ENCODE results near the gene C10orf105. TPM values are rescaled to one million over a fixed set of nuclear protein-coding genes. Genes with fewer than 3 reads are reported as not detected.

C10orf105 gene
- total RNA-seq, 2 experiments from 2014 or later, result 0.24 to 0.41 TPM

DNA sequence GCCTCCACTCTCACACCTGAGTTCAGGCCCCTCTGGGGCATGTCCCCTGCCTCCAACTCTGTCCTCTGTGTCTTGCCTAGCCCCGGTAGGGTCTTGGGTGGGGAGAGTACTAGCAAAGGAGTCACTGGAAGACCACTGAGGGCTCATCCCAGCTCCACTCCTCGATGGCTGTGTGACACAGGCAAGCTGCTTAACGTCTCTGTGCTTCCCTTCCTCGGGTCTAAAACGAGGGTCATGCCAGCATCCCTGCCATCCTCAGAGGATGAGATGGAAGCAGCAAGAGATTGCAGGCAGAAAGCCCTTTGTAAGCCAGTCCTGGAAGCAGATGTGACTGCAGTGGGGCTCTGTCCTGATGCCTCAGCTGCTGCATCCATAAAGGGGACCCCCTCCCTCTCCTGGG lies 15.2 kb upstream of the C10orf105 start:
- H3K27ac Mint-ChIP-seq, result peak overlapping the region; percentile 94
- H3K4me1 Mint-ChIP-seq, result peaks cover 92% of the 10 kb centered on the region
- peaks cover 11% of the 10 kb centered on the region for H3K36me3 Mint-ChIP-seq
- H3K9me3 Mint-ChIP-seq, result no peaks in the 10 kb centered on the region
- DNase-seq, result no peak
- peak overlapping the region; percentile 64 for H3K4me3 Mint-ChIP-seq
- H3K27me3 Mint-ChIP-seq, result no peaks in the 10 kb centered on the region

GRCh38 chr10:71731791-71732190 lies 12.2 kb upstream of the C10orf105 start:
- Mint-ChIP-seq H3K36me3 (peaks cover 10% of the 10 kb centered on the region), H3K27ac (peak overlapping the region; percentile 98), H3K4me3 (no peak overlapping the region), H3K4me1 (peaks cover 94% of the 10 kb centered on the region), H3K27me3 (no peaks in the 10 kb centered on the region), H3K9me3 (no peaks in the 10 kb centered on the region)
- peak; percentile 48 for DNase-seq

- Mint-ChIP-seq H3K9me3 (no peaks in the 10 kb centered on the region), H3K4me3 (peak overlapping the region; percentile 9), H3K27ac (peak overlapping the region; percentile 98), H3K36me3 (peaks cover 8% of the 10 kb centered on the region), H3K4me1 (peaks cover 94% of the 10 kb centered on the region), H3K27me3 (no peaks in the 10 kb centered on the region)
- DNase-seq, result peak; percentile 49
Measured at GRCh38 chr10:71729161-71729636, 9.6 kb upstream of the C10orf105 start.

DNA sequence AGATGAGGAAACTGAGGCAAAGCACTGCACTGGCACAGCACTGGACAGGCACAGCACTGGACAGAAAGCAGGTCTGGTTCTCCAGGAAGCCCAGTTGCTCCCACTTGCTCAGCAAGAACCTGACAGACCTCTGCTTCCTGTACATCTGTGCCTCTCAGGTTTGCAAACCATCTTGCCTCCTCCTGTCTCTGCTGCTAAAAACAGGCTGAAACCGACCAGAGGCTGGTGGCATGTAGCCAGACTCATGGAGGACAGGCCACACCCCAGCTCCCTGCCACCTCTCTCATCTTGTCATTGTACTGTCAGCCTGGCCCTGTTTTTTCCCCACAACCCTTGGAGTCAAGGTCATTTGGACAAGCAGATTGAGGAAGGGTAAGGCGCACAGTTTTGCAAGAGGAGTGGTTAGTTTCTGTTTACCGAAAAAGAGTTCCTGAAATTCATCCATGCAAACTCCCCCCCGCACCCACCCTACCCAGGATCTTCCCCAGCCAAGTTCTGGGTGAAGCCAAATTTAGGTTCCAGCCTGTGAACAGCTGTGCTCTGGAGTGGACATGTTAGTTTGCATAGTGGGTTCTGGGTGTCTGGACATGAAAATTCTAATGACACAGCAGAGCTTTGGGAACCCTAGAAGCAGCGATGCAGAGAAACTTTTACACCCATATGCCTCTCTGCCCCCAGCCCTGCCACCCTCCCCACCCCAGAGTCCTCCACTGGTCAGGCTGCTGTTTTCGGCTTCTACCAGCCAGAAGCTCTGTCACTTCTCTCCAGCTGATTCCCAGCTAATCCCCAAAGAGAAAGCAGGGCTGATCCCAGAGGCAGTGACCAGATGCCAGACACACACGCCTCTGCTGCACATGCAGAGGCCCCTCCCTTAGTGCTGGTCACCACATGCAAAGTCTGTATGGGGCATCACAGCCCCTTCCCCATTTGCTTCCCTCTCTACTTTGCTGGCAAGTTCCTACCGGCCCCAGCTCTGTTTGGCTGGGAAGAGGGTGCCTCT lies 8.5 kb upstream of the C10orf105 start:
- Mint-ChIP-seq H3K27me3 (no peaks in the 10 kb centered on the region), H3K36me3 (peaks cover 3% of the 10 kb centered on the region), H3K9me3 (no peaks in the 10 kb centered on the region), H3K4me3 (peak overlapping the region; percentile 8), H3K4me1 (peaks cover 95% of the 10 kb centered on the region), H3K27ac (peak overlapping the region; percentile 98)
- DNase-seq, result peak; percentile 70

DNA sequence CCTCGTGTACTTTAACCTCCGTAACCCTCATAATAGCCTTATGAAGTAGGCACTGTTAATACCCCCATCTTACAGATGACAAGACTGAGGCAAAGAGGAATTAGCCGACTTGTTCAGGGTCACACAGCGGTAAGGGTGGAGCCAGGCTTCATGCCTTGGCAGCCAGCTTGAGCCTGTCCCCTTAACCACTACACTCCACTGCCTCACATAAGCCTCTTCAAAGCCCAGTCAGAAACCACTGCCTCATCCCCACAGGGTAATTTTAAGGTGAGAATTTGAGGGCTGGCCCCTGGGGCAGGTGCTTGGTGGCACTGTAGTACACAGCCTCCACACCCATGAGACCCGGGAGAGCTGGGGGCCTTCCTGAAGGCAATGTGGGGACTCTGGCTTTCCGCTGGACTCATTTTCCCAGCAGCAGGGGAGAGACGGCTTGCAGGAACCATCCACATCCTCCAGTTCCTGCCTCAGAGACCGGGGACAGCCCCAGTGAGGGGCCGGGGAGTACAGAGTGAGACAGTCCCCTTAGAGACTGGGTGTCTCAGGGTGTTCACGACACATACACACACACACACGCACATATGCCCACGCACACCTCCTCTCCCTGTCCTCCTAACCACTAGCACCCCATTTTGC lies 7.6 kb upstream of the C10orf105 start:
- Mint-ChIP-seq H3K4me1 (peaks cover 92% of the 10 kb centered on the region), H3K27ac (peak overlapping the region; percentile 98), H3K9me3 (no peaks in the 10 kb centered on the region), H3K36me3 (no peaks in the 10 kb centered on the region), H3K27me3 (no peaks in the 10 kb centered on the region), H3K4me3 (peak overlapping the region; percentile 57)
- peak; percentile 76 for DNase-seq

DNA sequence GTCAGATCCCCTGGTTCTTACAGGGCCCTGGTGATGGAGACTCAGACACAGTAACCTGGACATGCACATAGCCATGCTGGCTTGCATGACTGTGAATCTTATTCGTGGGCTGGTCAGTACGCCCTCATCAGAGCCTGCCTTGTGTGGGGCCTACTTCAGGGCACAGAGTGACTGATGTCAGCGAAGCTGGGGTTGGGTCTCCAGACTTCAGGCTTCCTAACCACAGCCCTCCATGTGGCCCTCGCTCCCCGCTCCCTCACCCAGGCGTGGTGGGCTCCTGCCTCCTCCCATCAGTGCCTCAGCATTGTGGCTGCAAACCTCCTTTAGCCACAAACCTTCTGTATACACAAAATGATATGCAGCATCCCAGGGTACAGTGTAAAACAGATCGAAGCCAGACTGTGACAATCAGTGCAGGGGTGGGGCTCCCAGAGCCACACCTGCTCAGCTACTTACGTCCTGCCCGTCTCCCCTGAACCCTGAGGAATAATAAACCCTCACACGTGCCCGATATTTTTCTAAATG lies 7.1 kb upstream of the C10orf105 start:
- peak overlapping the region; percentile 98 for H3K27ac Mint-ChIP-seq
- H3K9me3 Mint-ChIP-seq, result no peaks in the 10 kb centered on the region
- no peaks in the 10 kb centered on the region for H3K27me3 Mint-ChIP-seq
- peak; percentile 58 for DNase-seq
- H3K4me3 Mint-ChIP-seq, result peak overlapping the region; percentile 57
- peaks cover 89% of the 10 kb centered on the region for H3K4me1 Mint-ChIP-seq
- no peaks in the 10 kb centered on the region for H3K36me3 Mint-ChIP-seq

DNA sequence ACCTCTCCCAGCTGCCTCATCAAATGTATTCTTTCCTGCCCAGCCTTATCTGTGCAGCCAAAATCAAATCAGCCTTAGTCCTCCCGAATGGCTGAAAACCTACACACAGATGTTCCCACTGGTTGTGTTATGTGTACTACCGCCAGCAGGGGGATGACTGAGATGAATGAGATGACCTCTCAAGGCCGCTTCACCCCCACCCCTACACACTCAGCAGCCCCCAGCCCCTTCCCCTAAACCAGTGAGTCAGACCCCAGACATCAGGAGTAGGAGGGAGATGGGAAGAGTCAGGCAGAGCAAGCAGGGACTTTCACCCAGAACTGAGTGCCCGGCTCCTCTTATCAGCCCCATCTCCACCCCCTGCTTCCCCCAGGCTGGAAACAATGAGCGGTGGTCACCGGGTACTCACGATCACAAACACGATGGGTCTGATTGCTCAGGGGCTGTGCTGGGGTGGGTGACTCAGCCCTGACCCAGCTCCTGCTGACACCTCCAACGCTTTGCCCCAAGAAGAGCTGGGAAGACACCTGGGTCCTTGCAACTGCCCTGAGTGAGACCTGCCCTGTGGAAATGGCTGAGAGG lies 6.5 kb upstream of the C10orf105 start:
- Mint-ChIP-seq H3K36me3 (no peaks in the 10 kb centered on the region), H3K27me3 (no peaks in the 10 kb centered on the region), H3K4me3 (peak overlapping the region; percentile 57), H3K27ac (peak overlapping the region; percentile 98), H3K9me3 (no peaks in the 10 kb centered on the region), H3K4me1 (peaks cover 85% of the 10 kb centered on the region)
- DNase-seq, result peak; percentile 85

- H3K4me1 Mint-ChIP-seq, result peaks cover 84% of the 10 kb centered on the region
- DNase-seq, result no peak
- no peak overlapping the region for H3K4me3 Mint-ChIP-seq
- H3K36me3 Mint-ChIP-seq, result no peaks in the 10 kb centered on the region
- peak overlapping the region; percentile 98 for H3K27ac Mint-ChIP-seq
- H3K27me3 Mint-ChIP-seq, result no peaks in the 10 kb centered on the region
- no peaks in the 10 kb centered on the region for H3K9me3 Mint-ChIP-seq
Measured at GRCh38 chr10:71725249-71725648, 5.7 kb upstream of the C10orf105 start.

- Mint-ChIP-seq H3K27me3 (no peaks in the 10 kb centered on the region), H3K36me3 (no peaks in the 10 kb centered on the region), H3K9me3 (no peaks in the 10 kb centered on the region), H3K27ac (peak overlapping the region; percentile 98), H3K4me3 (no peak overlapping the region), H3K4me1 (peaks cover 78% of the 10 kb centered on the region)
- no peak for DNase-seq
Measured at GRCh38 chr10:71724539-71724938, 5.0 kb upstream of the C10orf105 start.

DNA sequence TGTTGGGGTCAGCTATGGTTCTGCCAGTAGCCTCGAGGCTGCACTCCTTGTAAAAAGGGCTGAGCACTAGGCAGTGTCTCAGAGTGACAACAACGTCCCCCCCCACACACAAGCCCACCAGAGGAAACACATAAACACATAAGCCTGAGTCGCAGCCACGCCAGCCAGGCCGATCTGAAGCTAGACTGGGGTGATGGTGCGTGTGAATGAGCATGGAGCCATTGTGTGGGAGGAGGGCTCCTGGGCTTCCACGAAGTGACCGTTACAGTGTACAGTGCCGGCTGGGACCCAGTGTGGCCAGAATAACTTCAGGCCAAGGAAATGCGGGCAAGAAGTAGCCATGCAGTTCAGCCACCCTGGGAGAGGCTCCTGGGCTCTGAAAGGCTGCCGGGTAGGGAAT lies 3.7 kb upstream of the C10orf105 start:
- Mint-ChIP-seq H3K4me1 (peaks cover 68% of the 10 kb centered on the region), H3K9me3 (no peaks in the 10 kb centered on the region), H3K4me3 (no peak overlapping the region), H3K27me3 (no peaks in the 10 kb centered on the region), H3K36me3 (no peaks in the 10 kb centered on the region), H3K27ac (no peak overlapping the region)
- DNase-seq, result no peak

GRCh38 chr10:71722849-71723248 lies 3.3 kb upstream of the C10orf105 start:
- H3K27me3 Mint-ChIP-seq, result no peaks in the 10 kb centered on the region
- no peaks in the 10 kb centered on the region for H3K9me3 Mint-ChIP-seq
- peaks cover 64% of the 10 kb centered on the region for H3K4me1 Mint-ChIP-seq
- peak overlapping the region; percentile 30 for H3K27ac Mint-ChIP-seq
- no peak for DNase-seq
- H3K36me3 Mint-ChIP-seq, result no peaks in the 10 kb centered on the region
- H3K4me3 Mint-ChIP-seq, result no peak overlapping the region

DNA sequence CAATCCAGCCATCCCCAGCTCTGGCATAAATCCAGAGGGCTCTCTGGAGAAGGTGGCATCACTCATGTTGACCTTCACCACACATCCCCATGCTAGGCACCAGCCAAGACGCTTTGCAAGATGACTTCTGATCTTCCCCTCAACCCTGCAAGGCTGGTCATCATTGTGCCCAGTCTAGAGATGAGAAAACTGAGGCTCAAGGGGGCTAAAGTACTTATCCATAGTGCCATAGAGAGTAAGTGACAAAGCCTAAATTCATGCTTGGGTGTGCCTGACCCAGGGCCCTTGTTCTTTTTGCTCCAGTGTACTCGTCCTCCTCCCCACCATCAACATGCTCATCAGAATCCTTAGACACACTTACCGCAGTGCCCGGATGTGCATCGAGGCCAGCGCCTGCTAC lies 1.7 kb upstream of the C10orf105 start:
- Mint-ChIP-seq H3K4me3 (no peak overlapping the region), H3K4me1 (peaks cover 54% of the 10 kb centered on the region), H3K27ac (no peak overlapping the region), H3K36me3 (no peaks in the 10 kb centered on the region), H3K27me3 (no peaks in the 10 kb centered on the region), H3K9me3 (no peaks in the 10 kb centered on the region)
- DNase-seq, result no peak

DNA sequence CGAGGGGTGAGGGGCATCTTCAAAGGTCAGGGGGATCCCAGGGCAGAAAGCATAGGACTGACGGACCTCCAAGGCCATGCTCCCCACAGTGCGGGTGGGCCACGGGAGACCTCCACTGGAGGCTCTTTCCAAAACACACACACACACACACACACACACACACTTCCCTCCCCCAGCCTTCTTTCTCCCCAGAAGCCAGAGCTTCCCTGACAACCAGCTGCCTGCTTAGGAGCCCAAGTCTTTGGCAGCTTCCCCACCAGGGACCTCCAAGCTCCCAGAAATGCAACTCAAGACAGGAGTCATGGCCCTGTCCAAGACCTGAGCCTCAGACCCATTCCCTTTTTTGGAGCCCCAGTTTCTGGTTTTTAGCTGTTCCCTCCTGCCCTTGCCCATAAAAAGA lies 710 bp upstream of the C10orf105 start:
- Mint-ChIP-seq H3K27ac (no peak overlapping the region), H3K4me1 (peaks cover 50% of the 10 kb centered on the region), H3K9me3 (no peaks in the 10 kb centered on the region), H3K27me3 (no peaks in the 10 kb centered on the region), H3K36me3 (no peaks in the 10 kb centered on the region), H3K4me3 (no peak overlapping the region)
- DNase-seq, result no peak

DNA sequence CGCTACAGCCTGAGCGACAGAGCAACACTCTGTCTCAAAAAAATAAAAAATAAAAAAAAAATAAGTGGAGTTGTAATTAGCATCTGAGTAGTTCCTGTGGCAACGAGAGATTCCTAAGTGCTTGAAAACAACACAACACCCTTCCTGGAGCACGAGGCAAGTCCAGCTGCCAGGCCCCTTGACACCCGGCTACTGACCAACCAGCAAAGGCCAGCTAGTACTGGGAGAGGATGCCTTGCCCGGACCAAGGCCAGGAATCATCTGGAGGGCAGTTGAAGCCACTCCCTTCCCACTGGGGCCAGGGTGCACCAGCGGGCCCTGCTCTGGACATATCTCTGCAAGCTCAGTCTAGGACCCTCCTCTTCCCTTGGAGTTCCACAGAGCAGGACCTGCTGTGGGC lies 536 bp downstream of the C10orf105 start:
- Mint-ChIP-seq H3K9me3 (no peaks in the 10 kb centered on the region), H3K36me3 (no peaks in the 10 kb centered on the region), H3K27me3 (no peaks in the 10 kb centered on the region), H3K27ac (no peak overlapping the region), H3K4me3 (no peak overlapping the region), H3K4me1 (peaks cover 46% of the 10 kb centered on the region)
- no peak for DNase-seq

DNA sequence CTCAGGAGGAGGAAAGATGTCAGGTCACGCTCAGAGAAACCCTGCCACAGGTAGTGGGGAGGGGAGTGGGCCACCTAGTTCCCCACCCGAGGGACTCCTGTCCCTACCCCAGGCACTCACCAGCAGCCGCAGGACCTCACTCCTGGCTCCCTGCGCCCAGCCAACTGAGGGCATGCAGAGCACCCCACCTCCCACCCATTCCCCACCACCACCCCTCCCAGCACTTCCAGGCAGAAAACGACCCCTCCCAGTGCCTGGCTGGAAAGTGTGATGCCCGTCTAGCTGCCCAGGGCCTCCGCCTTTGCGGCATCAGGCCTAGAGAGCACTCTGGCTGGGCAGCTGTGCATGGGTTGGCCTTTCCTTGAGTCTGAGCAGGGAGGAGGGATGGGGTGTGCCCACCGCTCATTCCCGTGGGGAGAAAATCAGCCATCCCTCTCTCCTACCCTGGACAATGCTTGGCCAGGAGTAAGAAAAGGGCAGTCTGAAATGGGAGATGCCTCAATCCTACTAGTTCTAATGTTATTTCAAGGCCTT lies 1.3 kb downstream of the C10orf105 start:
- Mint-ChIP-seq H3K27me3 (no peaks in the 10 kb centered on the region), H3K36me3 (no peaks in the 10 kb centered on the region), H3K4me3 (no peak overlapping the region), H3K9me3 (no peaks in the 10 kb centered on the region), H3K4me1 (peaks cover 46% of the 10 kb centered on the region), H3K27ac (no peak overlapping the region)
- DNase-seq, result no peak
